ENCODE results near the gene FADD.

Gene FADD

DNA sequence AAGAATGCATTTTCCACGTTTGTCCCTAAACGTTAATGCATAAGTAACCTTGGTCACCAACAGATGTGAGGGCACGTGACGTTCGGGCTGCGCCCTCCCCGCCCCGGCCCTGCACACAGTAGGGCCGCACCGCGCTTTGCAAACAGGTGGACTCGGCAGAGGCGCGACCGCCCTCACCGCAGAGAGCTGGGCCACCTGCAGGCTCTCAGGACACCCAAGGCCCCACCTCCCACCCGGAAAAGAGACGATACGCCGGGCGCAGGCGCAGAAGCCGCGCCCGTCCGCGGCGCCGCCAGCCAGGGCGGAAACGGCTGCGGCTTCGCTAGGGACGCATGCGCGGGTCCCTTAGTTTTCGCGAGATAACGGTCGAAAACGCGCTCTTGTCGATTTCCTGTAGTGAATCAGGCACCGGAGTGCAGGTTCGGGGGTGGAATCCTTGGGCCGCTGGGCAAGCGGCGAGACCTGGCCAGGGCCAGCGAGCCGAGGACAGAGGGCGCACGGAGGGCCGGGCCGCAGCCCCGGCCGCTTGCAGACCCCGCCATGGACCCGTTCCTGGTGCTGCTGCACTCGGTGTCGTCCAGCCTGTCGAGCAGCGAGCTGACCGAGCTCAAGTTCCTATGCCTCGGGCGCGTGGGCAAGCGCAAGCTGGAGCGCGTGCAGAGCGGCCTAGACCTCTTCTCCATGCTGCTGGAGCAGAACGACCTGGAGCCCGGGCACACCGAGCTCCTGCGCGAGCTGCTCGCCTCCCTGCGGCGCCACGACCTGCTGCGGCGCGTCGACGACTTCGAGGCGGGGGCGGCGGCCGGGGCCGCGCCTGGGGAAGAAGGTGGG is at the start of gene FADD:
Gene FADD, plus strand, starts transcription at position 377 of the 831 bp plus-strand sequence. Its CDS starts 164 bp downstream, at position 541.
- DNase-seq, result peak; percentile 77

- no peak for DNase-seq
Observed at GRCh38 chr11:70155386-70155785, 47.7 kb upstream of the FADD start.

- DNase-seq, result no peak
Observed at GRCh38 chr11:70156291-70157037, 46.6 kb upstream of the FADD start.

DNA sequence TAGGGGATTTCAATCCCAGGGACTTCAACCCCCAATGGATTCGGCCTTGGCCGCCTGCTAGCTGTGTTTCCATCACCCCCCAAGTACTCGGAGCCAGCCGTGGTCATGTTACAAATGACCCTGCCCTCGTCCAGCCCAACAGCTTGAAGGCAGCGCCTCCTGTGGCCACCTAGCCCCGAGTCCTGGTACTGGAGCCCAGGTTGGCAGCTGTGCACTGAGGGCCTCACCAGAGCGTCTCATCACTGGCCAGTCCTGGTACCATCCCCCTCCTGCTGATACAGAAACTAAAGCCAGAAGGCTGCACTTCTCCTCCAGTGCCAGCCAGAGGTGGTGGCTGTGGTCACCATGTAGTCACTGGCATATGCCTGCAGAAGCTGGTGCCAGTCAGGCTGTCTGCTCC is 44.9 kb upstream of the FADD start:
- no peak for DNase-seq

DNA sequence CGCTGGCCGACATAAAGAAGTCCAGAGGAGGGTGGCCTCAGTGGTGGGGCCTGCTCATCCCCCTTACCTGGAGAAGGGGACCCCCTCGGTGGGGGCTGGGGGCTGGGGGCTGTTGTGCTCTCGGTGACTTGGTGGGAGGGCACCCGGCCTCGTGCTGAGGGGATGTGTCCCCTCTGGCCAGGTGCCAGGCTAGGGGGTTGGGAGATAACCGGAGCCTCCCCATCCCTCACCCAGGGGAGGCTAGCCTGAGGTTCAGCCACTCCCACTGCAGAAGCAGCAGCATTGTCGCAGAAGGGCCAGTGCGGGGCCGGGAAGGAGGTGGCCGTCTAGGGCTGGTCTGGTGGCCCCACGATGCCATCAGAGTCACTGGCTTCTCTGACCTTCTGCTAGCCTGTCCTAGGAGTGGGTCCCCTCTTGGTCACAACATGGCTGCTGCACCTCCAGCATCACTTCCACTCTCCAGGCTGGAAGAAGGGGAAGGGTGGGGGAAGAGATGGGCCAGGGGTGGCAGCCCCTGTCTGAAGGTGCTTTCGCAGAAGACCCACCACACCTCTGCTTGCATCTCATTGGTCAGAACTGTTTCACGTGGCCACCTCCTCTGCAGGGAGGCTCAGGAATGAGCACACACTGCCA is 44.2 kb upstream of the FADD start:
- DNase-seq, result no peak

DNA sequence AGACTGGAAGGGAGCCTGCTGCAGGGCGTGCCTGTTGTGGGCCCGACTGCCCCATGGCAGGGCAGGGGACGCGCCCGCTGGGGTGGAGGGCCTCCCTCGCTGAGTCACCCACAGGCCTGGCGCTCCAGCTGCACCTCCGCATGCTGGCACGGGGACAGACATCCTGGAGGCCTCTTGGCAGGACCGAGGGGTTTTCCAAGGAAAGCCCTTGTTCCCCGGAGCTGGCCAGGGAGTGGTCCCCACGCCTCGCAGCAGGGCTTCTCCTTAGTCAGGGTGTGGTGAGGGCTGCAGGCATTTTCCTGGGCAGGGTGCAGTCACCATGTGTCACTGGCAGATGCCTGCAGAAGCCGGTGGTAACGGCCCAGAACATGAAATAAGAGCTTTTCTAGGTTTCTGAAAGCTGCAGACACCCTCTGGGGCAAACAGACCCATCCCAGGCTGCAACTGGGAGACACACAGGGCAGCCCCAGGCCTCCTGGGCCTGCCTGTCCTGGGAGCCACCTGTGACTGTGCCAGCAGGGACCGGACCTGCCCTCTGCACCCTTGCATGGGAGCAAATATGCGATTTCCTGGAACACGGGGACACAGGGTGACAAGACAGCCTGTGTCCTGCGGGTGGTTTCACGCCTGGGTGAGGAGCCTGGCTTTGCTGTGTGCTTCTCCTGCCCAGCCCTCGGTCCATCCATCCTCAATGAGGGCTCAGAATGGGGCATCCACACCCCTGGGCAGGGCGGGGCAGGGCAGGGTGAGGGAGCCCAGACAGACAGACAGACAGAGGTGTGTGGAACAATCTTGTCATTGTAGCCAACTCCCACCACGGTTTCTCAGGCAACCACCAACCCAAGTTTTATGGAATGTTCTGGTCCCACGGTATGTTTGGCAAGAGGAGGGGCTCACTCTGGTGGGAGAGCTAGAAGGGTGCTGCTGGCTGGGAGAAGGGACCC is 43.2 kb upstream of the FADD start:
- no peak for DNase-seq

DNA sequence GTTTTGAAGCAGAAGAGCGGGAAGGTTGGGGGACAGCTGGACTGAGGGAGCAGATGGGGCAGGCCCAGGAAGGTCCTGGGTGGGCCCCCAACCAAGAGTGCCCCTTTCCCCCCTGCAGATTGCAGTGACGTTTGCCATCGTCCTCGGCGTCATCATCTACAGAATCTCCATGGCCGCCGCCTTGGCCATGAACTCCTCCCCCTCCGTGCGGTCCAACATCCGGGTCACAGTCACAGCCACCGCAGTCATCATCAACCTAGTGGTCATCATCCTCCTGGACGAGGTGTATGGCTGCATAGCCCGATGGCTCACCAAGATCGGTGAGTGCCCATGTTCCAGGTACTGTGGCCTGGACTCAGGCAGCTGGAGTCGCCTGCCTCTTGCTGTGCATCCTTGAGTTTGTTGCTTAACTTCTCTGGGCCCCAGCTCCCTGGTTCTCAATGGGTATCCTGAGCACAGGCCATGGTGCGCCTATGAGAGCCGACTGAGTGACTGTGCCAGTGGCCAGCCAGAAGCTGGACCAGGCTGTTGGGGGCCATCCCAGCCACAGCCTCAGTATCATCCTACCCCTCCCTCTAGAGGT is 42.0 kb upstream of the FADD start:
- no peak for DNase-seq

DNA sequence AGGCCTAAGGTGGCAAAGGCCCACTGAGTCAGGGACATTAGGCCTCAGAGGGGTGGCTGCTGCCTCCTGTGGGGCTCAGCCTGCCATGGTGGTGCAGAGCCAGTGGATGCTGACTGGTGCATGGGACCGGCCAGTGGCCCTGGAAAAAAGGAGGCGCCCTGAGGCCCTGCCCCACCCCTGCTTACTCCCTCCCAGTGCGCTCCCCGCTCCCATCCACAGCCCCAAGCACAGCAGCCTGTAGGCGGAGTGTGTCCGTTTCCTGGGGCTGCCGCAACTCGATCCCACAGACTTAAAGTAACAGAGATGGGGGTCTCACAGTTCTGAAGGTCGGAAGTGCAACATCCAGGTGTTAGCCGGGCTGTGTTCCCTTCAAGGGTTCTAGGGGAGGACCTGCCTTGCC is 38.4 kb upstream of the FADD start:
- no peak for DNase-seq

GRCh38 chr11:70167120-70167519 is 36.0 kb upstream of the FADD start:
- DNase-seq, result no peak

DNA sequence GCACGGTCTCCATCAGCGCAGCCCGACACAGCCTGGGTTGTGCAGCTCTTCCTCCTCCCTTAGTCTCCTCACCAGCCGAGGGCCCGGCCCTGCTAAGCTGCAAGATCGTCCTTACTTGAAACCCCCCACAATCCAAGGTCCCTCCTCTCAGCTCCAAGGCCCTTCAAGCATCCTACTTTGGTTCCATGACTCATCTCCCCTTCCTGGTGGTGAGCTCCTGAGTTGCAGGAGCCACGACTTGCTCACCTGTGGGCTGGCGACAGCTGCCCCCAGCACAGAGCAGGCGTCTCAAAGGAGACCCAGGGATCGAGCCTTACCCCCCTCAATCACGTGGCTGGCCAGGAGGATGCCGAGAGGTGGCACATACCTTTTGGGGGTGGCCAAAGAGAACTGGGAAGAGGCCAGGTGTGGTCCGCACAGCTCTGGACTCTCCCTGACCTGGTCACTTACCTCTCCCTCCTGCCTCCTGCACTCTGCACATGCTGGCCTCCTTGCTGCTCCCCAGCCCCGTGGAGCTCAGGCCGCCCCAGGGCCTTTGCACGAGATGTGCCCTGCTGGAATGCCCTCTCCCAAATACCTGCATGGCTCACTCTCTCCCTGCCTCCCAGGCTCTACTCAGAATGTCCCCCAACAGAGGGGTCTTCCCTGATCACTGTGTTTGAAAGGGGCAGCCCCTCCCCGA is 35.2 kb upstream of the FADD start:
- DNase-seq, result no peak

- DNase-seq, result no peak
Observed at GRCh38 chr11:70168405-70168754, 34.7 kb upstream of the FADD start.

DNA sequence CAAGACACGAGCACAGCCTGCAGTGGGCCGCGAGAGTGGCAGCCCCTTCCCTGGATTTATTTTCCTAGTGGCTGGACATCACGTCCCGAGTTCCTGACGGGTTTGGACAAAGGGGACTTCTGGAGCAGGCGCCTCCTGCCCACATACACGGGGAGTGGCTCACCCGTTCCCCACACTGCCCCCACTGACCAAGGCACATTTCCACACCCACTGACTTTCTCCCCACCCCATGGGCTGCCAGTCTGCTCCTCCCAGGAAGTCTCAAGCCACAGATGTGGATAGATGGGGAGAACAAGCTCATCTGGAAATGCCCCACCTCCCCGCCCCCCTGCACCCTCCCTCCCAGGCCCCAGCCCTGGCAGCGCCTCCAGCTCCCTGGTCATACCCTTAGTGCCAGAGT is 34.0 kb upstream of the FADD start:
- DNase-seq, result no peak

DNA sequence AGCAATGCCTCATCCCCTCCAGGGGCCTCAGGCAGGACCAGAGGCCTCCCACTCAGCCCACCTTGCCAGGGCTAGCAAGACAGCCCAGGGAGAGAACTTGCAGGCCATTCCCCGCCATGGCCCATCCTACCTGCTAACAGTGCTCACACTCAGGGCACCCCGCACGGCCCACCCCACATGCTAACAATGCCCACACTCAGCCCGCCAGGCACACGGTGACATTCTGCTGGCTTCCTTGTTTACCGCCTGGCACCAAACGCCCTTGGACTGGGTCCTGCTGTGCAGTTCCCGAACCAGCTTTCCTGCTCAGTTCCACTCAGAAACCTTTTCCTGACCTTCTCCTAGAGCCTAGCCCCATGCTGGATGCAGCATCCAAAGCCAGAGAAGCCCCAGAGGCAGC is 33.5 kb upstream of the FADD start:
- DNase-seq, result no peak

GRCh38 chr11:70170596-70171210 is 32.4 kb upstream of the FADD start:
- DNase-seq, result no peak

DNA sequence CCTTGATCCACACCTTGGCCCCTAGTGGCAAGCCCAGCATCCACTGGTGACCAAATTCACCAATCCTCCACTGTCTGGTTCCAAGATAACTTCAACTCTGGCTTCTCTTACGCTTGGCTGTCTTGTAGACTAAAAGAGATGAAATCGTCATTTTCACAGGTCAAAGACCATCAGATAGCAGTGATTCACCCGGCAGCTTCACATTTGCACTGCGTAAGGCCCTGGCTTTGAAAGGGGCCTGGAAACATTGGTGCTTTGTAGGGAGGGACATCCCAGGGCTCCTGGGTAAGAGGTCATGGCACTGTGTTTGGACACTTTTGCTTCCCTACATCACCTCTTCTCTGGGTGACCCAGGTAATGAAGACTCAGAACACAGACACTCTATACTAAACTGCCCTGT is 30.1 kb upstream of the FADD start:
- DNase-seq, result no peak

DNA sequence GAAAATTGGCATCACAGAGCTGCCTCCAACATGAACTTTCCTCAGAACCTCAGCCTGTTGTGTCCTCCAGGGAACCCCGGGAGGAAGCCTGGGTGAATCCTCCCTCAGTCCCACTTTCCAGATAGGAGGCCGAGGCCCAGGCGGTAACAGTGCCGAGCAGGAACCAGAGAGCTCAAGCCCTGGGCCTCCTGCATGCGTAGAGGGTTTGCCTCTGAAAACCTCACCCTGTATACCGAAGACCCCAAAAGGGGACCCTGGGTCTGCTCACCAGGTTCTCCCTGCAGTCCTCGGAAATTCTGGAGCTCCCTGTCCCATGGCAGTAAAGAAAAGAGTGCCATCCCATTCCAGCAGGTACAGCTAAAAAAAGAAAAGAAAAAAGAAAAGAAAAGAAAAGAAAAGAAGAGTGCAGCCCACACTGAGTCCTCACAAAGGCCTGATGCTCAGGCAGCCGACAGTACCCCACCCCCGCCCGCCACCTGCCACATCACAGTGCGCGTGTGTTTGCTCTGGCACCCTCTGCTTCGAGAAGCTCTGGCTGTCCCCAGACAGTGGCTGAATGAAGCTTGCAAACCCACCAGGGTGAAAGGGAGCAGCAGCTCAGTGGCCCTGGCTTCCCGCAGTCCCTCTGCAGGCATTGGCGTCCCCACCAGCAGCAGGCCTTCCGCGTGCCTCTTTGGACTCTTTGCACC is 28.4 kb upstream of the FADD start:
- no peak for DNase-seq

- DNase-seq, result no peak
Observed at GRCh38 chr11:70175236-70175698, 27.8 kb upstream of the FADD start.

- no peak for DNase-seq
Observed at GRCh38 chr11:70176940-70177689, 26.0 kb upstream of the FADD start.

DNA sequence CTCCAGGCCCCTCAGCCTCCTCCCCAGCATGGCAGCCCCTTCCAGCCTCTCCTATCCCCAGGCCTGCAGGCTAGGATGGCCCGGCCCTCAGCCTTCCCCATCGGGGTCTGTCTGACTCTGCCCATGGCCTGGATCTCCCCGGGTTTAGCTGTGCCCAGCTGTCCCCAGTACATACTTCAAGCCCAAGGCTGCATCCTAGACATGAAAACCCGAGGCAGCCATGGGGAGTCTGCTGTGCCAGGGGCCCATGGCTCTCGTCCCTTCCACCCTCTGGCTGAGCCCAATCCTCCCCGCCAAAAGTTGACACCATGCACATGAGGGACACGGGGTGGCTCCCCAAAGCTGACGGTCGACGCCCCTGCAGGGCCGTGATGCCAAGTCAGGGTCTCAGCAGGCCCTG is 22.2 kb upstream of the FADD start:
- no peak for DNase-seq

DNA sequence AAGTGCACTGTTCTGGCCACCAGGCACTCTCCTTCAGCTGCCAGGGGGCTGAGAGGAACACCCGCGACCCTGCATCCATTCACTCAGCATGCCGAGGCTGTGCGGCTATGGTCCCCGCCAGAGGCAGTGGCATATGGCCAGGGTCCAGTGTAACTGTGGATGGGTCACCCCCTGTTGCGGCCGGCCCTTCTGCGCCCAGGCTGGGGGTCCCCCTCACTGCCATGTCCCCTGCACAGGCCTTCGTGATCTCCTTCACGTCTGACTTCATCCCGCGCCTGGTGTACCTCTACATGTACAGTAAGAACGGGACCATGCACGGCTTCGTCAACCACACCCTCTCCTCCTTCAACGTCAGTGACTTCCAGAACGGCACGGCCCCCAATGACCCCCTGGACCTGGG is 20.8 kb upstream of the FADD start:
- DNase-seq, result no peak
